ENCODE measurements around the gene TPSB2.

The TPSB2 gene

DNA sequence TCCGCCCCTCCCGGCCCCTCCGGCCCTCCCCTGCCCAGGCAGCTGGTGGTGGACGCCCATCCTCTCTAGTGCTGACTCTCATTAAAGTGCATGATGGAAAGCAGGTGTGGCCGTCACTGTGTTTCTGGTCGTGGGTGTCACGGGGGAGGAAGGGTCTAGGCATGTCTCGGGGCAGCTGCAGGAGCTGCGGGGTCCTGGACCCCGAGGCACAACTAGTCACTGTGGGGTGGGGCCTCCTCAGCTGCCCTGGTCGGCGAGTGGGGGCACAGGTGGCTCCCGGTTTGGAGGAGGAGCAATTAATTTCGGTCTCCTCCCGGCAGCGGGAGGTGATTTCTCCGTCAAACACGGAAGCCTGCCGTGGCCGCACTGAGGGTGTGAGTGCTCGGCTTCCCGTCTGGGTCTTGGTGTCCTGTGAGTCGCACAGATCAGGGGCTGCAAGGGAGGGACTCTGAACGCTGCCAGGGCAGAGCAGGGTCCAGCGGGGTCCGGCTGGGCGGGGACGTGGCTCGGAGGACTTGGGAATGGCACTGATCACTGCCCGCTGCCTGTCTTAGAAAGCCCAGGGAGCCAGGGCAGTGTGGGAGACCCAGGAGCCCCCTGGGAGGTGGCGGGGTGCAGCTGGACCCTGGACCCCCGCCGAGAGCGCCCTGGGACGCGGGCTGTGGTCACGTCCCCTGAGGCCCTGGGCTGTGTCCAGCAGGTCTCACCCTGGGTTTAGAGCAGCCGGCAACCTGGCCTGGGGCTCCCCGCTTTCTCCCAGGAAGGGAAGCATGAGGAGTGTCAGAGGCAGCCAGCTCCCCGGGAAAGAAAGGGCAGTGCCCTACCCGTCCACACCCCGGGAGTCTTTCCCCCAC, 29.1 kb upstream of the TPSB2 start:
- TF ChIP-seq CREB1 (IDR thresholded peaks at IDR 0.05; ENCODE audit: low read depth) (no peak), ZBTB7A (IDR thresholded peaks at IDR 0.05; ENCODE audit: low read depth) (0 out of 2 replicates have a peak, but pooled peaks have one; percentile 38)

DNA sequence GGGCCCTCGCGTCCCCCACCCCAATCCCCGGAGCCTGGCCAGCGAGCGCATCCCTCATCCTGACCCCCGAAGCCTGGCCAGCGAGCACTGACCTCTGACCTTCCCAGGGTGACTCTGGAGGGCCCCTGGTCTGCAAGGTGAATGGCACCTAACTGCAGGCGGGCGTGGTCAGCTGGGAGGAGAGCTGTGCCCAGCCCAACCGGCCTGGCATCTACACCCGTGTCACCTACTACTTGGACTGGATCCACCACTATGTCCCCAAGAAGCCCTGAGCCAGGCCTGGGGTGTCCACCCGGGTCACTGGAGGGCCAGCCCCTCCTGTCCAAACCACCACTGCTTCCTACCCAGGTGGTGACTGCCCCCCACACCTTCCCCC, 28.2 kb upstream of the TPSB2 start:
- TF ChIP-seq CEBPB (IDR thresholded peaks at IDR 0.05) = no peak
- TF ChIP-seq ZBTB7A (IDR thresholded peaks at IDR 0.05; ENCODE audit: low read depth) = no peak
- TF ChIP-seq CREB1 (IDR thresholded peaks at IDR 0.05; ENCODE audit: low read depth) = no peak
- TF ChIP-seq EP300 (IDR thresholded peaks at IDR 0.05; ENCODE audit: borderline replicate concordance) = no peak
- TF ChIP-seq YY1 (IDR thresholded peaks at IDR 0.05; ENCODE audit: low read depth) = no peak
- TF ChIP-seq TEAD4 (IDR thresholded peaks at IDR 0.05) = no peak
- TF ChIP-seq EGR1 (IDR thresholded peaks at IDR 0.05) = no peak
- TF ChIP-seq FOXM1 (IDR thresholded peaks at IDR 0.05; ENCODE audit: borderline replicate concordance, low read depth) = no peak
- TF ChIP-seq, protein P1, sequence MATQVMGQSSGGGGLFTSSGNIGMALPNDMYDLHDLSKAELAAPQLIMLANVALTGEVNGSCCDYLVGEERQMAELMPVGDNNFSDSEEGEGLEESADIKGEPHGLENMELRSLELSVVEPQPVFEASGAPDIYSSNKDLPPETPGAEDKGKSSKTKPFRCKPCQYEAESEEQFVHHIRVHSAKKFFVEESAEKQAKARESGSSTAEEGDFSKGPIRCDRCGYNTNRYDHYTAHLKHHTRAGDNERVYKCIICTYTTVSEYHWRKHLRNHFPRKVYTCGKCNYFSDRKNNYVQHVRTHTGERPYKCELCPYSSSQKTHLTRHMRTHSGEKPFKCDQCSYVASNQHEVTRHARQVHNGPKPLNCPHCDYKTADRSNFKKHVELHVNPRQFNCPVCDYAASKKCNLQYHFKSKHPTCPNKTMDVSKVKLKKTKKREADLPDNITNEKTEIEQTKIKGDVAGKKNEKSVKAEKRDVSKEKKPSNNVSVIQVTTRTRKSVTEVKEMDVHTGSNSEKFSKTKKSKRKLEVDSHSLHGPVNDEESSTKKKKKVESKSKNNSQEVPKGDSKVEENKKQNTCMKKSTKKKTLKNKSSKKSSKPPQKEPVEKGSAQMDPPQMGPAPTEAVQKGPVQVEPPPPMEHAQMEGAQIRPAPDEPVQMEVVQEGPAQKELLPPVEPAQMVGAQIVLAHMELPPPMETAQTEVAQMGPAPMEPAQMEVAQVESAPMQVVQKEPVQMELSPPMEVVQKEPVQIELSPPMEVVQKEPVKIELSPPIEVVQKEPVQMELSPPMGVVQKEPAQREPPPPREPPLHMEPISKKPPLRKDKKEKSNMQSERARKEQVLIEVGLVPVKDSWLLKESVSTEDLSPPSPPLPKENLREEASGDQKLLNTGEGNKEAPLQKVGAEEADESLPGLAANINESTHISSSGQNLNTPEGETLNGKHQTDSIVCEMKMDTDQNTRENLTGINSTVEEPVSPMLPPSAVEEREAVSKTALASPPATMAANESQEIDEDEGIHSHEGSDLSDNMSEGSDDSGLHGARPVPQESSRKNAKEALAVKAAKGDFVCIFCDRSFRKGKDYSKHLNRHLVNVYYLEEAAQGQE (IDR thresholded peaks at IDR 0.05; ENCODE audit: low read depth) = no peak
- no peak for TF ChIP-seq TAF1 (IDR thresholded peaks at IDR 0.05; ENCODE audit: low read depth)
- no peak for TF ChIP-seq NFIC (IDR thresholded peaks at IDR 0.05)
- no peak for TF ChIP-seq TCF12 (IDR thresholded peaks at IDR 0.05; ENCODE audit: low read depth)
- TF ChIP-seq, protein P2, sequence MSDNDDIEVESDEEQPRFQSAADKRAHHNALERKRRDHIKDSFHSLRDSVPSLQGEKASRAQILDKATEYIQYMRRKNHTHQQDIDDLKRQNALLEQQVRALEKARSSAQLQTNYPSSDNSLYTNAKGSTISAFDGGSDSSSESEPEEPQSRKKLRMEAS (IDR thresholded peaks at IDR 0.05) = no peak
- no peak for TF ChIP-seq RAD21 (IDR thresholded peaks at IDR 0.05; ENCODE audit: low read depth)

DNA sequence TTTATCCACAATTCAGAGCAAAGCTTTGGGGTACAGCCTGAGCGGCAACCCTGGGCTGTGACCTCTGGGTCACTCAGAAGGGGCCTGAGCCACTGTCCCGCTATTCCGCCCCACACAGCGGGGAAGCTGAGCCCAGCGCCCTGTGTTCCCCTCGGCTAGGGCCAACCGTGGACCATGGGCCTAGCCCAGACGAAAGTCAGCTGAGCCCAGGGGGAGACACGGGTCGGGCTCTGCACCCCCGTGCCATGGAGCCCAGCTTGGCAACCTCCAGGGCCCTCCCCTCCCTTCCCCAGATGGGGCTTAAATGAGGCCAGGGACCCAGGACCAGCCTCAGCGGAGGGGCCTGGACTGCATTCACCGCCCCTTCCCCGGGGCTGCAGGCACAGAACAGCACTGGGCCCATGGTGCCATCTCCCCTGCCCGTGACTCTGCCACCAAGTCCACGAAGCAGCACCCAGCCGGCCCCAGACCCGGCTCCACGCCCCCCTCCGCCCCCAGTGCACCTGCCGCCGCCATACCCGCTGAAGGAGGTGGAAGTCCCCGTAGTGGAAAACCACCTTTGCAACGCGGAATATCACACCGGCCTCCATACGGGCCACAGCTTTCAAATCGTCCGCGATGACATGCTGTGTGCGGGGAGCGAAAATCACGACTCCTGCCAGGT, 27.7 kb upstream of the TPSB2 start:
- no peak for TF ChIP-seq EP300 (IDR thresholded peaks at IDR 0.05; ENCODE audit: borderline replicate concordance)
- TF ChIP-seq CREB1 (IDR thresholded peaks at IDR 0.05; ENCODE audit: low read depth) = no peak
- no peak for TF ChIP-seq TCF12 (IDR thresholded peaks at IDR 0.05; ENCODE audit: low read depth)
- TF ChIP-seq CEBPB (IDR thresholded peaks at IDR 0.05) = no peak
- TF ChIP-seq NFIC (IDR thresholded peaks at IDR 0.05) = no peak
- TF ChIP-seq YY1 (IDR thresholded peaks at IDR 0.05; ENCODE audit: low read depth) = no peak
- TF ChIP-seq TEAD4 (IDR thresholded peaks at IDR 0.05) = no peak
- no peak for TF ChIP-seq ZBTB7A (IDR thresholded peaks at IDR 0.05; ENCODE audit: low read depth)
- TF ChIP-seq, protein P2 (IDR thresholded peaks at IDR 0.05) = no peak
- TF ChIP-seq, protein P1 (IDR thresholded peaks at IDR 0.05; ENCODE audit: low read depth) = no peak
- TF ChIP-seq RAD21 (IDR thresholded peaks at IDR 0.05; ENCODE audit: low read depth) = no peak

DNA sequence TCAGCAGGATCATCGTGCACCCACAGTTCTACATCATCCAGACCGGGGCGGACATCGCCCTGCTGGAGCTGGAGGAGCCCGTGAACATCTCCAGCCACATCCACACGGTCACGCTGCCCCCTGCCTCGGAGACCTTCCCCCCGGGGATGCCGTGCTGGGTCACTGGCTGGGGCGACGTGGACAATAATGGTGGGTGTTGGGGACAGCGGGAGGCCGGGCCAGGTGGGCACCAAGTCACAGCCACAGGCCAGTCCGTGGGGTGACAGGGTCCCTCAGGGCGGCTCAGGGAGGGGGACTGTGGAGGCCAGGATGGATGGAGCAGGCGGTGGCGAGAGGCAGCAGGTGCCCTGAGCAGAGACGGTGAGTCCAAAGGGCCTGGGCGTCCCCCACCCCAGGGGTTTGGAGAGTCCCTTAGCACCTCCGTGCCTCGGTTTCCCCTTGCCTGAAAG, 26.9 kb upstream of the TPSB2 start:
- TF ChIP-seq CREB1 (IDR thresholded peaks at IDR 0.05; ENCODE audit: low read depth) = no peak
- TF ChIP-seq ZBTB7A (IDR thresholded peaks at IDR 0.05; ENCODE audit: low read depth) = no peak
- TF ChIP-seq, protein P2 (IDR thresholded peaks at IDR 0.05) = no peak

DNA sequence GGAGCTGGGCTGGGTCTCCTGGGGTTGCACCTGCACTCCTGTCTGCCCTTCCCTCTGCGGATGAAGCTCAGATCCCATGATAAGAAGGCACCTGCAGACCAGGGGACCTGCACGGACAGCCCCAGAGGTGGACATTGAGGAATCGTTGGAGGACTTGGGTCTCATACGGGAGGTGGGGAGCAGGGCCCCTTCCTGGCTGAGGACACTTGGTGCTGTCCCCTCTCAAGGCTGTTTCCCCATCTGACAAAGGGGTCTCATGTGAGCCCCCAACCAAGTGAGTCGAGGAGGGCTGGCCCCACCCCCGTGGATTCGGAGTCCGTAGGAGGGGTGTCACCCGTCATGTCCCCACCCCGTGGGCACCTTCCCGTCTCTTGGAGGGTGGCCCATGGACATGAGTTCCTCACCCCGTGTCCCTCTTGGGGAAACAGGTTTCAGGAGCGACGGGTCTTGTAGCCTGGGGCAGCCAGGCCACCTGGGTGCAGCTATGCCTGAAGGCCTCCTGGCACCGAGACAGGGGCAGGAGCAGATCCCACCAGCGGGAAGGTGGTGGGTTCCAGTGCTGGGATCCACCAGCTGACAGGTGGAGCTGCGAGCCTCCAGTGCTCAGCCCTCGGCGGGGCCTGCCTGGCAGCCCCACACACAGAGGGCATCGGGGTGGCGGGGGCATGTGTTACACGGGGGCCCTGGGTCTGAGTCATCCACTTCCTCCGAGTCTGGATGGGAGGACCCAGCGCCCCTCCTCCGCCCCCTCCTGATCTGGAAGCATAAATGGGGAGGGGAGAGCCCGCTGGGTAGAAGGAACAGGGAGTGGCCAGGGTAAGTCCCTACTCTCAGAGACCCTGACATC, 25.5 kb upstream of the TPSB2 start, which contains the start of gene TPSD1:
Gene TPSD1 (plus strand): TSS at position 794 of the 847 bp plus-strand sequence. CDS start 212 bp downstream, outside the sequence.
- 0 out of 2 replicates have a peak, but pooled peaks have one; percentile 30 for TF ChIP-seq ZBTB7A (IDR thresholded peaks at IDR 0.05; ENCODE audit: low read depth)

DNA sequence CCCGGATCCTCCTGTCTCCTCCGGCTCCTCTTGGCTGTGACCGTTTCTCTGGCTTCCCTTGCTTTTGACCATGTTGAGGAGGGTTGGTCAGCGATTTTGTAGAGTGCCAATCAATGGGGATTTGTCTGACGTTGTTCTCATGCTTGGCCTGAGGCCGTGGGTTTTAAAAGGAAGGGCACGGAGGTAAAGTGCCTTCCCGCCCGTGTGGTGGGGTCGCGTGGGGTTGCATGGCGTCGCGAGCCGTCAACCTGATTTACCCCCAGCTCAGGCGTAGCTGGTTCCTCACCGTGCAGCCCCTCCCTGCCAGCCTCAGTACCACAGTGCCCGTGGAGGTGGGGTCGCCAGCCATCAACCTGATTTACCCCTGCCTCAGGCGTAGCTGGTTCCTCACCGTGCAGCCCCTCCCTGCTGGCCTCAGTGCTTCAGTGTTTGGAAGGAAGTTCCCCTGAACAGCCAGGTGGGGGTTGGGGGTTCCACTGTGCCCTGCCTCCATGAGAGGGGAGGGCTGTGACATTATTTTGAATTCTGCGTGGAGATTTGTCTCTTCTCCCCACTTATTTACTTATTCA, 15.6 kb upstream of the TPSB2 start:
- TF ChIP-seq CREB1 (IDR thresholded peaks at IDR 0.05; ENCODE audit: low read depth) = no peak
- no peak for TF ChIP-seq NFIC (IDR thresholded peaks at IDR 0.05)

Measured in Ishikawa (cell line).